ENCODE measurements around the gene BRSK2. TPM values are rescaled to one million over a fixed set of nuclear protein-coding genes. Genes with fewer than 3 reads are reported as not detected.
"Not testable (repeated sequence)": the region's sequence is repeated elsewhere in the genome, so short reads cannot be mapped to it uniquely, and the experiment has no call there.

Gene BRSK2
- 0.62 TPM for total RNA-seq
- long read RNA-seq, partial matches to known transcripts = 0 of 3 reads
- long read RNA-seq, other reads (novel, unspliced or antisense) = 3 of 3 reads

DNA sequence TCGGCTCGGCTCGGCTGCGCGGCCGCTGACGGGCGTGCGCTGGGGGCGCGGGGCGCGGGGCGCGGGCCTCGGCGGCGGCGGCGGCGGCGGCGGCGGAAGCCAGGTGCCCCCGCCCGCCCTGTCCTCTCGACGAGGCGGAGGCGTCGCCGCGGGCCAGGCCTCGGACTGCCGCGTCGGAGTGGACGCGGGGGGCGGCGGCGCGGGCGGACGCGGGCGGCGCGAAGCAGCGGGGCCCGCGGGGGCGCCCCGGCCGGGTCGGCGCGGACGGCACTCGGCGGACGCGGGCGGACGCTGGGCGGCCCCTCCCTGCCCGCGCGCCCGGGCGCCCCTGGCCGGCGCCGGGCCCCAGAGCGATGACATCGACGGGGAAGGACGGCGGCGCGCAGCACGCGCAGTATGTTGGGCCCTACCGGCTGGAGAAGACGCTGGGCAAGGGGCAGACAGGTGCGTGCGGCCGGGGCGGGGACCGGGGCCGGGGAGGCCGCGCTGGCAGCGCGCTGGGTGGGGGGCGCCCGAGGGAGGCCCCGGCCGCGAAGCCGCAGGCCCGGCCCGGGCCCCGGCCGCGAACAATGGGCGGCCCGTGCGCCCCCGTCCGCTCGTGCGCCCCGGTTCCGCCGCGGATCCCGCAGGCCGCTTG is at the start of gene BRSK2:
TSS of gene BRSK2 (plus strand) at position 3 of the 637 bp plus-strand sequence. CDS start at position 354, 351 bp downstream.
- H3K36me3 ChIP-seq = no peaks in the 10 kb centered on the region
- ATAC-seq = no peak
- peaks cover 9% of the 10 kb centered on the region for H3K4me1 ChIP-seq
- peaks cover 41% of the 10 kb centered on the region for H3K27me3 ChIP-seq (ENCODE audit: low read depth)
- TF ChIP-seq, protein P1, sequence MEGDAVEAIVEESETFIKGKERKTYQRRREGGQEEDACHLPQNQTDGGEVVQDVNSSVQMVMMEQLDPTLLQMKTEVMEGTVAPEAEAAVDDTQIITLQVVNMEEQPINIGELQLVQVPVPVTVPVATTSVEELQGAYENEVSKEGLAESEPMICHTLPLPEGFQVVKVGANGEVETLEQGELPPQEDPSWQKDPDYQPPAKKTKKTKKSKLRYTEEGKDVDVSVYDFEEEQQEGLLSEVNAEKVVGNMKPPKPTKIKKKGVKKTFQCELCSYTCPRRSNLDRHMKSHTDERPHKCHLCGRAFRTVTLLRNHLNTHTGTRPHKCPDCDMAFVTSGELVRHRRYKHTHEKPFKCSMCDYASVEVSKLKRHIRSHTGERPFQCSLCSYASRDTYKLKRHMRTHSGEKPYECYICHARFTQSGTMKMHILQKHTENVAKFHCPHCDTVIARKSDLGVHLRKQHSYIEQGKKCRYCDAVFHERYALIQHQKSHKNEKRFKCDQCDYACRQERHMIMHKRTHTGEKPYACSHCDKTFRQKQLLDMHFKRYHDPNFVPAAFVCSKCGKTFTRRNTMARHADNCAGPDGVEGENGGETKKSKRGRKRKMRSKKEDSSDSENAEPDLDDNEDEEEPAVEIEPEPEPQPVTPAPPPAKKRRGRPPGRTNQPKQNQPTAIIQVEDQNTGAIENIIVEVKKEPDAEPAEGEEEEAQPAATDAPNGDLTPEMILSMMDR (IDR thresholded peaks at IDR 0.05) = no peak
- H3K9me3 ChIP-seq = no peaks in the 10 kb centered on the region
- H3K27ac ChIP-seq = peak within 1 kb of the TSS; percentile 69
- no peak for DNase-seq
- intact Hi-C loops (cut with DNase I) = no loop called here
- peak within 1 kb of the TSS; percentile 60 for H3K4me3 ChIP-seq

DNA sequence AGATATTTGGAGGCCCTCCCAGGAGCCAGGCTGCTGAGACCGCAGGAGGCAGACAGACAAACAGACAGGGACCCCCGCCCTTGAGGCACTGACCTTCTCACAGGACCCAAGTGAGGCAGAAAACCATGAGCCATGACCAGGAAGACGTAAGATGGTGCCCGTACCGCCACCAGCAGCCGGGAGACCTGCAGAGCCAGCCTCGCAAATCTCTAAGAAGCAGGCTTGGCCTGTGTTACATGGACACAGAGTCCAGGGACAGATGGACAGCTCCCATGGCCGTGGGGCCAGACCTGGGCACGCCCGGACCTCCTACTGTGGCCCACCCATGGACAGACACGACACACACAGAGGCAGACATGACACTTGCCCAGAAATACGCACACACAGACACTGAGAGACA is 49.6 kb upstream of the BRSK2 start:
- no peak overlapping the region for H3K4me3 ChIP-seq
- TF ChIP-seq, protein P1 (IDR thresholded peaks at IDR 0.05) = no peak
- no peak for ATAC-seq
- H3K36me3 ChIP-seq = no peaks in the 10 kb centered on the region
- no peaks in the 10 kb centered on the region for H3K9me3 ChIP-seq
- H3K4me1 ChIP-seq = peaks cover 11% of the 10 kb centered on the region
- no peak for DNase-seq
- intact Hi-C loops (cut with DNase I) = no loop called here
- H3K27ac ChIP-seq = no peak overlapping the region
- H3K27me3 ChIP-seq (ENCODE audit: low read depth) = no peaks in the 10 kb centered on the region

DNA sequence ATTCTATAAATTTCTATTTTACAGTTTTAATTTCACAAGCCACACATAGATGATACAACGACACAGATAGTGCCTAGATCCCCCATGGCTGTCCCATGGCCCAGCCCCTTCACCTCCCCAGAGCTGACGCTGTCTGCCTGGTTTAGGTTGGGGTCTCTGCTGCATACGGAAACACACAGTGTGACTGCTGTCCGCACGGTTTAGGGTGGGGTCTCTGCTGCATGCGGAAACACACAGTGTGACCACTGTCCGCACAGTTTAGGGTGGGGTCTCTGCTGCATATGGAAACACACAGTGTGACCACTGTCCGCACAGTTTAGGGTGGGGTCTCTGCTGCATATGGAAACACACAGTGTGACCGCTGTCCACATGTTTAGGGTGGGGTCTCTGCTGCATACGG is 48.5 kb upstream of the BRSK2 start:
- DNase-seq; intact Hi-C loops (cut with DNase I); H3K9me3 ChIP-seq; ATAC-seq; H3K36me3 ChIP-seq; H3K4me3 ChIP-seq; H3K27ac ChIP-seq; H3K27me3 ChIP-seq (ENCODE audit: low read depth); H3K4me1 ChIP-seq: not testable (repeated sequence)

DNA sequence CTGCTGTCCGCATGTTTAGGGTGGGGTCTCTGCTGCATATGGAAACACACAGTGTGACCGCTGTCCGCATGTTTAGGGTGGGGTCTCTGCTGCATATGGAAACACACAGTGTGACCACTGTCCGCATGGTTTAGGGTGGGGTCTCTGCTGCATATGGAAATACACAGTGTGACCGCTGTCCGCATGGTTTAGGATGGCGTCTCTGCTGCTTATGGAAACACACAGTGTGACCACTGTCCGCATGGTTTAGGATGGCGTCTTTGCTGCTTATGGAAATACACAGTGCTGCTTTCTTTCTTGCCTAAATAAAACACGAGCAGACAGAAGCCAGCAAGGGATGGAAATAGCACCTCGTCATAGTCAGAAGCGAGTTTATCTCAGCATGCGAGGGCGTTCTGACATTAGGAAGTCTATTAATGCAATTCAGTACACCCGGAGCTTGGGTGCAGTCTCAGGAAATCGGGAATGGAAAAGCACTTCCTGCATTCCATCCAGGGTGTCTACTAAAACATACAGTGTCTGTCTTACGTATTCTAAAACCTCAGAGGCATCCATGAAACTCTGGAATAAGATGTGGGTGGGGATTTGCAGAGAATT is 47.7 kb upstream of the BRSK2 start:
- intact Hi-C loops (cut with DNase I) = no loop called here
- H3K27me3 ChIP-seq (ENCODE audit: low read depth) = no peaks in the 10 kb centered on the region
- no peak overlapping the region for H3K27ac ChIP-seq
- DNase-seq (no peak), ATAC-seq (no peak)
- H3K36me3 ChIP-seq = no peaks in the 10 kb centered on the region
- no peaks in the 10 kb centered on the region for H3K9me3 ChIP-seq
- no peak overlapping the region for H3K4me3 ChIP-seq
- H3K4me1 ChIP-seq = no peaks in the 10 kb centered on the region
- TF ChIP-seq, protein P1 (IDR thresholded peaks at IDR 0.05) = no peak

DNA sequence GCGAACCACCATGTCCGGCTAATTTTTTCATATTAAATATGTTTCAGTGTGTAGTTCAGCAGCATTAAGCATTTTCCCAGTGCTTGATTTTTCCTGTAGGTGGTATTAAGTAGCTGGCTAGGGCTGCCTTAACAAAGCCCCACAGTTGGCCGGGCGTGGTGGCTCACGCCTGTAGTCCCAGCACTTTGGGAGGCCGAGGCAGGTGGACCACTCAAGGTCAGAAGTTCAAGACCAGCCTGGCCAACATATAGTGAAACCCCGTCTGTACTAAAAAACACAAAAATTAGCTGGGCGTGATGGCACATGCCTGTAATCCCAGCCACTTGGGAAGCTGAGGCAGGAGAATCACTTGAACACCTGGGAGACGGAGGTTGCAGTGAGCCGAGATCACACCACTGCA is 46.8 kb upstream of the BRSK2 start:
- TF ChIP-seq, protein P1 (IDR thresholded peaks at IDR 0.05) = no peak
- Histone ChIP-seq H3K4me3 (no peak overlapping the region), H3K27ac (no peak overlapping the region), H3K9me3 (no peaks in the 10 kb centered on the region), H3K36me3 (no peaks in the 10 kb centered on the region), H3K4me1 (no peaks in the 10 kb centered on the region), H3K27me3 (ENCODE audit: low read depth) (no peaks in the 10 kb centered on the region)
- DNase-seq (no peak), ATAC-seq (no peak)
- intact Hi-C loops (cut with DNase I) = no loop called here

DNA sequence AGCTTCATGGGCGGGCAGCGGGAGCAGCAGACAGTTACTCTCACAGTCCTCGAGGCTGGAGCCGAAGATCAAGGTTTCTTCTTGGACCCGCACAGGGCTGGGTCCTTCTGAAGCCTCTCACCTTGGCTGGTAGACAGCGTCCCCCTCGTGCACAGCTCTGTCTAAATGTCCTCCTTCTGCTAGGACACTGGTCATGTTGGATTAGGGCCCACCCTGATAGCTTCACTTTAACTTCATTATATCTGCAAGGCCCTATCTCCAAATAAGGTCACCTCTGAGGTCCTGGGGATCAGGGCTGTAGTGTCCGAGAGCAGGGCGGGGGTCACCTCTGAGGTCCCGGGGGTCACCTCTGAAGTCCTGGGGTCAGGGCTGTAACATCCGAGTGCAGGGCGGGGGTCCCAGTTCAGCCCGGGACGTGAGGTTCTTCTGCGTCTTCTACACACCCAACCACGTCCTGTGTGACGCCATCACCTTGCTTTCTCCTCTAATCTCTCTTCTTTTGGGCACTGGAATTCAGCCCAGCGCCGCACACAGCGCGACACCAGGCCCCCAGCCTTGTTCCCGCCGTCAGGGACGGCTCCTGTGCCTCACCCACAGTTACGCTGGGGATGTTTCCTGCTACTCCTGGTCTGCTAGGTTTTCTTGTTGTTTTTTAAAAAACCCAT is 46.2 kb upstream of the BRSK2 start:
- ATAC-seq = no peak
- Histone ChIP-seq H3K27ac (no peak overlapping the region), H3K36me3 (no peaks in the 10 kb centered on the region), H3K27me3 (ENCODE audit: low read depth) (no peaks in the 10 kb centered on the region), H3K4me3 (no peak overlapping the region), H3K4me1 (no peaks in the 10 kb centered on the region), H3K9me3 (no peaks in the 10 kb centered on the region)
- intact Hi-C loops (cut with DNase I) = no loop called here
- TF ChIP-seq, protein P1 (IDR thresholded peaks at IDR 0.05) = no peak
- DNase-seq = no peak
